Putamen (tissue), 1 donor: ENCODE results near the gene ACTN4.
"Not testable (repeated sequence)": the region's sequence is repeated elsewhere in the genome, so short reads cannot be mapped to it uniquely, and the experiment has no call there.

Experiments used
- DNase-seq: peaks from one replicate; pipeline ENCODE4 v3.0.0-alpha.2; 2016; ENCODE audit warnings: low spot score

ACTN4 gene

DNA sequence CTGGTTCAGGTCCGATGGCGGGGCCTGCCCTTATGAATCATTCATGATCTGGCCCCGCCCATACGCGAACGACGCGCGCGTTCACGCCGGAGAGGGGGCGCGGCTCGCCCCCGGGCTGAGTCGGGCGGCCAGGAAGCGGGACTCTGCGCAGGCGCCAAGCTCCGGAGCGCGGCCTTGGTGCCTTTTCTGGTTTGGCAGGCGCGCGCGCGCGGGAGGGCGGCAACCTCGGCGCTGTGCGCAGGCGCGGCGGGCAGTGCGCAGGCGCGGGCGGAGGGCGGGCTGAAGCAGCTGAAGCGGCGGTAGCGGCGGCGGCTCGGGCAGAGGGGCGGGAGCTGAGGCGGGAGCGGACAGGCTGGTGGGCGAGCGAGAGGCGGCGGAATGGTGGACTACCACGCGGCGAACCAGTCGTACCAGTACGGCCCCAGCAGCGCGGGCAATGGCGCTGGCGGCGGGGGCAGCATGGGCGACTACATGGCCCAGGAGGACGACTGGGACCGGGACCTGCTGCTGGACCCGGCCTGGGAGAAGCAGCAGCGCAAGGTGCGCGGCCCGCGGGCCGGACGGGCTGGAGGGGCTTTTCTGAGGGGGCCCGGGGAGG is at the start of gene ACTN4:
Gene ACTN4 (plus strand): TSS at position 282 of the 598 bp plus-strand sequence. CDS start 97 bp downstream, at position 379.
- DNase-seq = peak; percentile 97

DNA sequence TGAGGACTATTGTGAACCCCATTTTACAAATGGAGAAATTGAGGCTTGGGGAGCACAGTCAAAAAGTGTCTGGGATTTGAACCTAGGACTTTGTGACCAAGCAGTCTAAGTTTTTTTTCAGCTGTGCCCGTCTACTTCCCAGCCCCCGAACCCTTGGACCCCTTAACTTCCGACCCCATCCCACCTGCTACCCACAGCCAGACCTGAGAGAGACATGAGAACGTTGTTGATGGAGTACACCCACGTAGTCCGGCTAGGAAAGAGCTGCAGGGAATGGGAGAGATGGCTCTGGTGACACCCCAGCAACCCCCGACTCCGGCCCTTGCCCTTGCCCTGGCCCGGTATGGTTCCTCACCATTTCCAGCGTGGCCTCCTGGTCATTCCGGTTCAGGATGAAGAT is 47.7 kb upstream of the ACTN4 start:
- no peak for DNase-seq

GRCh38 chr19:38602856-38603255 is 44.6 kb upstream of the ACTN4 start:
- not testable (repeated sequence) for DNase-seq

DNA sequence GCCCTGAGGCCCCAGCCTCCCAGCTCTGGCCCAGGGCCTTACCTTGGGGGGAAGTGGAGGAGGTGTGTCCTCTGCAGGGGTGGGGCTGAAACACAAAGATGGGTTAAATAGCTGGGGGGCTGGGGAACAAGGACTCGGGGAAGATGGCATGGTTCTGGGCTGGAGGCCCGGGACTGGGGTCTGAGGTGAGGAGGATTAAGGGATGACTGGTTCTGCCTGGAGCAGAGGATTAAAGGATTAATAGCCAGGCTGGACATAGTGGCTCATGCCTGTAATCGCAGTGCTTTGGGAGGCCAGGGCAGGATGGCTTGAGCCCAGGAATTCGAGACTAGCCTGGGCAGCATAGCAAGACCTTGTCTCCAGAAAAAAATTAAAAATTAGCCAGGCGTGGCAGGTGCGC is 41.3 kb upstream of the ACTN4 start:
- DNase-seq = no peak

- DNase-seq = no peak
Observed at GRCh38 chr19:38614289-38614688, 33.2 kb upstream of the ACTN4 start.

GRCh38 chr19:38615007-38615581 is 32.4 kb upstream of the ACTN4 start:
- no peak for DNase-seq

- no peak for DNase-seq
Observed at GRCh38 chr19:38616265-38616664, 31.2 kb upstream of the ACTN4 start.

GRCh38 chr19:38617283-38617763 is 30.1 kb upstream of the ACTN4 start:
- DNase-seq = no peak

DNA sequence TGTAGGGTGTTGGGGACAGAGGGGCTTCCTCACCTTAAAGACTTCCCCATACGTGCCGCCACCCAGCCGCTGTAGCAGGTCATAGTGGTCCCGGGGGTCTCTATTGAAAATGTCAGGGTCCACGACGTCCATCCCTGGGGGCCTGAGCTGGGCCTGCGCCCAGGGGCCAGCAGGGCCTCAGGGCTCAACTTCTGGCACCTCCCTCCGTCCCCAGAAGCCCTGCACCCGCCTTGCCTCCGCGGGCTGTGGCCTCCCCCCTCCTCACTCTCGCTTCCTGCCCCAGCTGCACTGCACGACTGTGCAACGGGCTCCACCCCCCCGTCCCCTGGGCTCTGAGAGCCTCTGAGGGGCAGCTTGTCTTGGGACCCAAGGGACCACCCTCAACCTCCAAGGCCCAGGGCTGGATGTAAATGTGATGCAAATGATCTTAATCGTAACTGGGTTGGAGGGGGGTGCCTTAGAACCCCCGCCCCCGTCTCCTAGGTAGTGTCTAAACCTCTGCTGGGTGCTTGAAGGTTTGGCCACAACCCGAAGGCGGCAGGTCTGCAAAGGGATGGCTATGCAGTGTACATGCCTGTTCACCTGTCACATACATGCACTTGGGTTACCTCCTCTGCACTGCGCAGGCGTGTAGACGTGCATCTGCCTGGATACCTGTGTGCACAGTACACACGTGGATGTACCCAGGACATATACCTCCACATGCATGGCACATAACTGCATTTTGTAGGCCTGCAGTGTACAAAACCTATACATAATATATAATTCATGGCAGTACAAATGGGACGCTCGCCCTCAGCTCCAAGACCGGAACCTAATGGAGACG is 29.5 kb upstream of the ACTN4 start, which contains the start of gene MAP4K1:
Gene MAP4K1 (minus strand): TSS at position 190 of the 826 bp plus-strand sequence. CDS start 58 bp downstream, at position 132.
- peak; percentile 25 for DNase-seq

GRCh38 chr19:38618590-38619360 is 28.7 kb upstream of the ACTN4 start, which contains the start of gene EIF3K:
Gene EIF3K (plus strand): TSS chr19:38619188. CDS start chr19:38619269, 81 bp downstream.
- DNase-seq = peak; percentile 99

GRCh38 chr19:38619361-38620174 is 27.9 kb upstream of the ACTN4 start:
- no peak for DNase-seq

DNA sequence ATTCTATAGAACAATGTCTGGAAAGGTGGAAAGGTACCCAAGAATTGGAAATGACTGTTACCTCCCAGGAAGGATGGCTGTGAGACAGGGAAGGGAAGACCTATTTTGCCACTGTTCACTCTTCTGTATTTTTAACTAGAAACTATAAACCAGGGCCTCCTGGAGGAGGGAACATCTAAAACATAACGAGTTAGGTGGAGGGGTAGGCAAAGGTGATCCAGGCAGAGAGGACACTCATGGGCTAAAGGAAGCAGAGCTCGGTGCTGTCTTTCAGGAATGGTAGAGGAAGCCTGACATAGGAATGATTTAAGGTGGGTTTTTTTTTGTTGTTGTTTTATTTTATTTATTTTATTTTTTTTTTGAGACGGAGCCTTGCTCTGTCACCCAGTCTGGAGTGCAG is 22.6 kb upstream of the ACTN4 start:
- DNase-seq = no peak

DNA sequence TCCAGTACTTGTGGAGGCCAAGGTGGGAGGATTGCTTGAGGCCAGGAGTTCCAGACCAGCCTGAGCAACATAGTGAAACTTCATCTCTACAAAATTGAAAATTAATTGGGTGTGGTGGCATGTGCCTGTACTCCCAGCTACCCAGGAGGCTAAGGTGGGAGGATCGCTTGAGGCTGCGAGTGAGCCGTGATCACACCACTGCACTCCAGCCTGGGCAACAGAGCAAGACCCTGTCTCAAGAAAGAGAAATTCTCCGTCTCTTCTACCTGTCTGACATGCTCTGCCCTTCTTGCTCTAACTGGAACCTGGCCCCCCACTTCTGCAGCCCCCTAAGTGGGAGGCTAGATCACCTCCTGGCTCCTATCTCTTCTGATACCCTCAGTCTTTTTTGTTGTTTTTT is 21.0 kb upstream of the ACTN4 start:
- DNase-seq = no peak

GRCh38 chr19:38629568-38629967 is 17.9 kb upstream of the ACTN4 start:
- DNase-seq = no peak

GRCh38 chr19:38631301-38631700 is 16.1 kb upstream of the ACTN4 start:
- DNase-seq = not testable (repeated sequence)

- DNase-seq = not testable (repeated sequence)
Observed at GRCh38 chr19:38631811-38632475, 15.5 kb upstream of the ACTN4 start.

GRCh38 chr19:38632476-38633213 is 14.8 kb upstream of the ACTN4 start:
- DNase-seq = no peak

- DNase-seq = no peak
Observed at GRCh38 chr19:38634757-38635482, 12.5 kb upstream of the ACTN4 start.
